NT2/D1 (cell line): Measurements from ENCODE around the gene NGB.

Experiments used
- DNase-seq: peaks from one replicate; pipeline ENCODE4 v3.0.0-alpha.2; 2011; ENCODE audit warnings: low read depth, low spot score
- H3K27me3 ChIP-seq: 2 replicates; pipeline ENCODE4 v1.6.0; 2011; ENCODE audit warnings: mild to moderate bottlenecking; ENCODE audit not compliant: insufficient read length, insufficient read depth
- H3K36me3 ChIP-seq: 2 replicates; pipeline ENCODE4 v1.6.1; 2011; ENCODE audit warnings: mild to moderate bottlenecking, low read length, mixed read lengths; ENCODE audit not compliant: insufficient read depth, insufficient read length
- H3K4me1 ChIP-seq: 2 replicates; pipeline ENCODE4 v1.5.1; 2011; ENCODE audit not compliant: insufficient read depth, insufficient read length
- H3K4me3 ChIP-seq: 2 replicates; pipeline ENCODE4 v1.5.1; 2011; ENCODE audit warnings: low read depth; ENCODE audit not compliant: insufficient read length
- H3K9ac ChIP-seq: 2 replicates; pipeline ENCODE4 v1.6.0; 2011; ENCODE audit warnings: low read depth; ENCODE audit not compliant: insufficient read length
- H3K9me3 ChIP-seq: 2 replicates; pipeline ENCODE4 v1.5.1; 2011; ENCODE audit warnings: mild to moderate bottlenecking, low read length; ENCODE audit not compliant: insufficient read depth
- SUZ12 ChIP-seq: IDR thresholded peaks from 2 replicates; pipeline ENCODE4 v1.6.1; 2011; ENCODE audit not compliant: insufficient read length, insufficient read depth; ENCODE audit errors: extremely low read depth
- YY1 ChIP-seq: IDR thresholded peaks from 2 replicates; pipeline ENCODE4 v1.6.1; 2011; ENCODE audit not compliant: insufficient read length, insufficient read depth
- ZNF274 ChIP-seq: IDR thresholded peaks from 2 replicates; pipeline ENCODE4 v1.6.1; 2011; ENCODE audit warnings: mild to moderate bottlenecking, low read depth, low read length

The NGB gene

DNA sequence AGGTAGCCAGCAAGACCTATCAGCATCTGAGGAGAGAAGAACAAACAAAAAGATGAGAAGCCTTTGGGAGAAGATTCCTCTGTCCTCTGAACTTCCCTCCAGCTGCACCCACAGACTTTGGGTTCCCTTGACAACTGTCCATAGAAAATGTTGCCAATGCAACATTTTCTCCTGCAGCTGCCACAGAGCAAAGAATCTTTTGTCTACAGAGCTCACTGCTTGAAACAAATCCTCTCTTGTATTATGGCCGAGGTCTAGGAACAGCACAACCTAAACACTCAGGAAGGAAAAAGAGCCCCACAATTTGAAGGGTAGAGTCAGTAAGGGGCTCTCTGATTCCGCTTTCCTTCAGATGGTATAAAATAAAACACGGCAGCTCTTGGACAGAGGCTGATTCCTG, 35.4 kb upstream of the NGB start:
- no peak for TF ChIP-seq SUZ12
- no peak for TF ChIP-seq ZNF274
- TF ChIP-seq YY1, result no peak
- no peaks in the 10 kb centered on the region for H3K9me3 ChIP-seq
- H3K4me1 ChIP-seq, result peaks cover 10% of the 10 kb centered on the region
- no peak overlapping the region for H3K9ac ChIP-seq
- DNase-seq, result no peak
- no peak overlapping the region for H3K4me3 ChIP-seq
- no peaks in the 10 kb centered on the region for H3K27me3 ChIP-seq
- H3K36me3 ChIP-seq, result peaks cover 22% of the 10 kb centered on the region

DNA sequence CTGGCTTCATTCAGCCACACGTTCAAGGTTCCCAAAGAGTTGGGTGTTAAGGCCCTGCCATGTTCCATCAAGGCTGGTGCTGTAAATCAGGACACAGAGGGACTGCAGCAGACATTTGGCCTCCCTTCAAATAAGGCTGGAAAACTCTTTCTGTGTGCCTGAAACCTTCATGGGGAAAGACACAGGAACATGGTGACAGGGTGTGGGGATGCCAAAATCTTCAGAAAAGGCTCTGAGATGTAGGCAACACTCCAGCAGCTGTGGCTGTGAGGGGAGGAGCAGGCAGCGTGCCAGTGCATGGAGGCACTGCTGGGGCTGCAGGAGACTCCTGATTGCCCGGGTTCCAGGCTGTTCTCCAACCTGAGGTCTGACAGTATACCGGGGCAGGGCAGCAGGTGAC, 34.7 kb upstream of the NGB start:
- H3K9ac ChIP-seq, result no peak overlapping the region
- no peak overlapping the region for H3K4me3 ChIP-seq
- H3K9me3 ChIP-seq, result no peaks in the 10 kb centered on the region
- H3K27me3 ChIP-seq, result no peaks in the 10 kb centered on the region
- H3K36me3 ChIP-seq, result peaks cover 21% of the 10 kb centered on the region
- TF ChIP-seq SUZ12 (no peak), YY1 (no peak), ZNF274 (no peak)
- H3K4me1 ChIP-seq, result peaks cover 12% of the 10 kb centered on the region
- no peak for DNase-seq

DNA sequence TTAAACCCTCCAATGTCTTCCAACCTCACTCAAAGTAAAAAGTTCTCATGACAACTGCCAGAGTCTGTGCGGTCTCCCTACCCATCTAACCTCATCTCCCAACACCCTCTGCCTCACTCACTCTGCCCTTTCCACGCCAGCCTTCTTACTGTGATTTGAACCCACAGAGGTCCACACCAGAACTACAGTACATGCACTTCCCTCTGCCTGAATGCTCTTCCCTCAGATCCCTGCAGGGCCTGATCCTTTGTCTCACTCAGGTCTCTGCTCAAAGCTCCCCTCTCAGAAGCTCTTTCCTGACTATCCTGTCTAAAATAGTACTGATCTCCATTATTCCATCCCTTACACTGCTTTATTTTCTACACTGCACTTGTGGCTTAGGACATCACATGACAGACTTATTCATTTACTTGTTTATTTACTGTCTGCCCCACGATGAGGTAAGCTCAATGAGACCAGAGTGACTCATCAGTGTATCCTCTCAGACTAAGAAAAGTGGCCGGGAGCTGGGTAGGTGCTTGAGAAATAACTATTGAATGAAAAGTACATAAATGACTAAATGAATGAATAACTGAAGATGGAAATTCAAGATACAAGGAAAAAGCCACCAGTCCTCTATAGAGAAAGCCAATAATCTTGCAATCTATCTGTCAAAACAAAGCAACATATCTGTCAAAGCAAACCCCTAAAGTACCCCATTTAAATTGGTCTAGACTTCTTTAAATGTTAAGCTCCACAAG, 32.6 kb upstream of the NGB start:
- TF ChIP-seq SUZ12, result no peak
- no peak for TF ChIP-seq ZNF274
- no peak for TF ChIP-seq YY1
- peaks cover 35% of the 10 kb centered on the region for H3K36me3 ChIP-seq
- peaks cover 12% of the 10 kb centered on the region for H3K4me1 ChIP-seq
- H3K9ac ChIP-seq, result no peak overlapping the region
- H3K27me3 ChIP-seq, result no peaks in the 10 kb centered on the region
- no peak overlapping the region for H3K4me3 ChIP-seq
- no peaks in the 10 kb centered on the region for H3K9me3 ChIP-seq
- DNase-seq, result no peak

DNA sequence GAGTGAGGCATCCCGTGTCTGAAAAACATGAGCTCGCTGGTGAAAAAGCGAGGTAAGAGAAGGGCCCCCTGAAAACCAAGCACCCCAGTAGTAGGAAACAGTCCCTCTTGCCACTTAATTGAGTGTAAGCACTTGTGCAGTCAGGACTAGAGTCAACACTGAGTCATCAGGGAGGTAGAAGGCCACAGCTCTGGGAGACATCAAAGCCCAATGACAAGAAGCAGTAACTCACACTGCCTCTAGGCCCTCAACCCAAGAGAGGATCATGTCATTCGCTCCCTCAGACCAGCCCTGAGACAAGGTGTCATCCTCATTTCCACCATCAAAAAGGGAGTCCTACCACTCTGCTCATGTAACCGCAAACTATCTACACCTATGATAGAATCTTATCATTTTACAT, 31.9 kb upstream of the NGB start:
- no peak for DNase-seq
- Histone ChIP-seq H3K9ac (no peak overlapping the region), H3K9me3 (no peaks in the 10 kb centered on the region), H3K27me3 (no peaks in the 10 kb centered on the region), H3K36me3 (peaks cover 41% of the 10 kb centered on the region), H3K4me1 (peaks cover 12% of the 10 kb centered on the region), H3K4me3 (no peak overlapping the region)
- TF ChIP-seq ZNF274 (no peak), YY1 (no peak), SUZ12 (no peak)

DNA sequence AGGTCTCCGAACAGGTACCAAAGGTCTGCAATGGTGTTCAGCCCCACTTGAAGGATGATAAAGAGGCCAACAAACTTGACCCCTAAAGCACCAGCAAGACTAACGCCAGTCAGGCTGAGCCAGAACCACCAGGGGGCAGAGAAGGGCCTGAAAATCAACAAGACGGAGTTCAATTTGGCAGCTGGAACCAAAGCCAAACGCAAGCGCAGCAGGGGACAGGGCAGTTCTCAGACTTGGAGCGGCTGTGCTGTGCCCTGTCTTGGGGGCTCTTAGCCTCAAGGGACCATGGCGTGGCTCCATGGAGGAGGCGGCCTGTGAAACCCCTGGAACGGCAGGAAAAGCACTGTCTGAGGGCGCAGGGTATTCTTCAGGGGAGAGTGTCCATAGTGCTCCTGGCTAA, 30.1 kb upstream of the NGB start:
- Histone ChIP-seq H3K27me3 (no peaks in the 10 kb centered on the region), H3K4me1 (peaks cover 7% of the 10 kb centered on the region), H3K36me3 (peaks cover 55% of the 10 kb centered on the region), H3K9me3 (no peaks in the 10 kb centered on the region), H3K4me3 (no peak overlapping the region), H3K9ac (peak overlapping the region; percentile 44)
- TF ChIP-seq YY1 (no peak), ZNF274 (no peak), SUZ12 (no peak)
- peak; percentile 67 for DNase-seq

DNA sequence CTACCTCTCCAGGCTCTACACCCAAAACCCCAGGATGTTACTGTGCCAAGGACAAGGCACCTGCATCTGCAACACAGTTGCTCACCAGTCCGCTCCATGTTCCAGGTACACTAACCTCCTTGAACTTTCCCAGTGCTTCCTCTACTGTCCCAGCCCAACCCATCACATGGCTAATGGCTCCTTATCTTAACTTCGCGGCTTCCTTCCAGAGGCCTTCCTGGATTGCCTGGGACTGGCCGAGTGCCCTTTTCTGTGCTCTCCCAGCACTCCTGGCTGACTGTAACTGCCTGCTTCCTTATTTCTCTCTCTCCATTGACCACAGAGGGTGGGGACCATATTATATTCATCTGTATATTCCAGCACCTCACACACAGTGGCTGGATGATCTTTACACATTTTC, 28.8 kb upstream of the NGB start:
- no peaks in the 10 kb centered on the region for H3K9me3 ChIP-seq
- no peaks in the 10 kb centered on the region for H3K27me3 ChIP-seq
- DNase-seq, result no peak
- no peak for TF ChIP-seq SUZ12
- TF ChIP-seq ZNF274, result no peak
- TF ChIP-seq YY1, result no peak
- peaks cover 53% of the 10 kb centered on the region for H3K36me3 ChIP-seq
- H3K4me3 ChIP-seq, result no peak overlapping the region
- H3K4me1 ChIP-seq, result peaks cover 7% of the 10 kb centered on the region
- H3K9ac ChIP-seq, result no peak overlapping the region

DNA sequence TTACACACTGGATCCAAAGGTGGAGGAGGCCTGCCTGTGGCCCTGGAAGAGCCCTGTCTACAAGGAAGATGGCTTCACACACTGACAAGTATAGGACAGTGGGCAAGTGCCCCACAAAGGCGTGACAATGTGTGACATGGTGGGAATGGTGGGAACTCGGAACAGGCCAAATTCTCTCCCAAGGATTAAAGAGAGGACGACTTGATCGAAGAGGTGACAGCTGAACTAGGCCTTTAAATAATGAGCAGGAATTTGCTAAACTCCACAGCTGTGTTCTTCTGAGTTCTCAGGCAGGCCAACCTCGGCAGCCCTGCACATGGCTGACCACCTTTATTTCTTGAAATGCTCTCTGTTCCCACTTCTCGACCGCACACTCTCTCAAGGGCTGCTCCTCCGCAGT, 25.9 kb upstream of the NGB start:
- TF ChIP-seq YY1 (no peak), SUZ12 (no peak), ZNF274 (no peak)

More for the DNA sequence above, 25.9 kb upstream of the NGB start:
- Histone ChIP-seq H3K27me3 (no peaks in the 10 kb centered on the region), H3K9ac (no peak overlapping the region), H3K4me1 (peaks cover 2% of the 10 kb centered on the region), H3K9me3 (no peaks in the 10 kb centered on the region), H3K36me3 (peaks cover 54% of the 10 kb centered on the region), H3K4me3 (no peak overlapping the region)
- DNase-seq, result no peak
